ENCODE data around the gene CARD10. TPM values are rescaled to one million over a fixed set of nuclear protein-coding genes. Genes with fewer than 3 reads are reported as not detected.
A peak's percentile ranks its signal among the peaks of the same experiment; 100 is the strongest.
"Not testable (repeated sequence)": the region's sequence is repeated elsewhere in the genome, so short reads cannot be mapped to it uniquely, and the experiment has no call there.

CARD10 gene
- total RNA-seq, 4 donors from 2014 or later, result 11.6 to 24.1 (median 20.9) TPM

DNA sequence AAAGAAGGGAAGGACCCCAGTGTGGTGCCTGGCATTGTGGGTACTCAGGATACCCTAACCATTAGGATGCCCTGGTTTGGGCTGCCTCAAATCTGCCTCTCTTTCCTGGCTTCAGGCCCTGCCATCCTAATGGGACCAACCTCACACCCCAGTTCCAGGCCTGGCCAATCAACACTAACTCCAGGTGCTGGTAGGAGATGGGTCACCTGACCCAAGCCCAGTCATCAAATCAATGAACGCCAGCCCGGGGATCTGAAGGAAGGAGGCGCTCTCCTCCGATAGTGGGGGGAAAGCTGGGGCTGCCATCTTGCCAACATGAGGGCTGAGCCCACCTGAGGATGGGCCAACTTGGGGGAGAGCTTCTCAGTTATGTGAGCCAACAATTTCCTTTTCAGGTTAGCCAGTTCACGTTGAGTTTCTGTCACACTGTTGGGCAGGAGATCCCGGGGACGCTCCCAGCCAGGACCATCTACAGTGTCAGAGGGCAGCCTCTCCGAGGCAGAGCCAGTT, 45.7 kb downstream of the CARD10 start:
- Histone ChIP-seq H3K4me3 (no peak overlapping the region), H3K27me3 (peaks cover 0 to 59% (median 3%) of the 10 kb centered on the region in 4 donors), H3K27ac (no peak overlapping the region), H3K4me1 (no peaks in the 10 kb centered on the region), H3K36me3 (peaks cover 0 to 24% (median 0%) of the 10 kb centered on the region in 3 donors), H3K9me3 (no peaks in the 10 kb centered on the region)
- no peak for DNase-seq
- intact Hi-C loops (cut with DNase I), result no loop called here
- TF ChIP-seq, protein P1, sequence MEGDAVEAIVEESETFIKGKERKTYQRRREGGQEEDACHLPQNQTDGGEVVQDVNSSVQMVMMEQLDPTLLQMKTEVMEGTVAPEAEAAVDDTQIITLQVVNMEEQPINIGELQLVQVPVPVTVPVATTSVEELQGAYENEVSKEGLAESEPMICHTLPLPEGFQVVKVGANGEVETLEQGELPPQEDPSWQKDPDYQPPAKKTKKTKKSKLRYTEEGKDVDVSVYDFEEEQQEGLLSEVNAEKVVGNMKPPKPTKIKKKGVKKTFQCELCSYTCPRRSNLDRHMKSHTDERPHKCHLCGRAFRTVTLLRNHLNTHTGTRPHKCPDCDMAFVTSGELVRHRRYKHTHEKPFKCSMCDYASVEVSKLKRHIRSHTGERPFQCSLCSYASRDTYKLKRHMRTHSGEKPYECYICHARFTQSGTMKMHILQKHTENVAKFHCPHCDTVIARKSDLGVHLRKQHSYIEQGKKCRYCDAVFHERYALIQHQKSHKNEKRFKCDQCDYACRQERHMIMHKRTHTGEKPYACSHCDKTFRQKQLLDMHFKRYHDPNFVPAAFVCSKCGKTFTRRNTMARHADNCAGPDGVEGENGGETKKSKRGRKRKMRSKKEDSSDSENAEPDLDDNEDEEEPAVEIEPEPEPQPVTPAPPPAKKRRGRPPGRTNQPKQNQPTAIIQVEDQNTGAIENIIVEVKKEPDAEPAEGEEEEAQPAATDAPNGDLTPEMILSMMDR (IDR thresholded peaks at IDR 0.05), result no peak
- TF ChIP-seq POLR2A (IDR thresholded peaks at IDR 0.05), result no peak
- WGBS, 2 donors, result 64 to 67% methylated on average over 2 to 5 of the region's 8 CpGs

DNA sequence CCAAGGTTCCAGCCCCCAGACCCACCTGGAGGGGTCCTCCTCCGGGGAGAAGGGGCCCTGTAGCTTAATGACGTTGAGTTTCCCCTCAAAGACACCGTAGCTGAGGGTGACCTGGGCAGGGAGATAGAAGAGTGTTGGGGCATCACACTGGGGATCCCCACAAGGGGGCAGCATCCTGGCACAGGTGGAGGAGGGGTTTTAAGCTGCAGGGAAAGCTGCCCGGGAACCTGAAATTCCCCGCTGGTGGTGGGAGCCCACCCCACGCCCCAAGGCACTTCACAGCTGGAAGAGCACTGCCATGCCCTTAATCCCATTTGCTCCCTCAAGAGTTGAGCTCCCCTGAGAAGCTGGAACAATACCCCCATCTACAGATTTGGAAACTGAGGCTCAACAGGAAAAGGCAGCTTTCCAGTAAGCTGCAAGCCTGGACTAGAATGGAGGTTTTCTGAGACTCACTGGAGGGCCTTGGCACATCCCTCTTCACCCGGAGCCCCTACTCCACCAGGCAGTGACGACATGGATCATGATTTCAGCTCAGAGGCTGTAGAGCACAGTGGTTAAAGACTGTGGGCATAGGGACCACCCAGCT, 46.7 kb downstream of the CARD10 start:
- Histone ChIP-seq H3K27ac (no peak overlapping the region), H3K36me3 (peaks cover 0 to 15% (median 0%) of the 10 kb centered on the region in 3 donors), H3K4me1 (no peaks in the 10 kb centered on the region), H3K9me3 (no peaks in the 10 kb centered on the region), H3K4me3 (no peak overlapping the region), H3K27me3 (peaks cover 0 to 65% (median 3%) of the 10 kb centered on the region in 4 donors)
- intact Hi-C loops (cut with DNase I), result no loop called here
- WGBS, 2 donors, result 56% methylated on average over 4 of the region's 8 CpGs; no CpG with 5 or more reads in 1 of the 2 donors
- TF ChIP-seq POLR2A (IDR thresholded peaks at IDR 0.05), result no peak
- TF ChIP-seq, protein P1 (IDR thresholded peaks at IDR 0.05), result peak in 5 of 6 experiments; percentile 27 to 53 (median 32)
- no peak for DNase-seq

DNA sequence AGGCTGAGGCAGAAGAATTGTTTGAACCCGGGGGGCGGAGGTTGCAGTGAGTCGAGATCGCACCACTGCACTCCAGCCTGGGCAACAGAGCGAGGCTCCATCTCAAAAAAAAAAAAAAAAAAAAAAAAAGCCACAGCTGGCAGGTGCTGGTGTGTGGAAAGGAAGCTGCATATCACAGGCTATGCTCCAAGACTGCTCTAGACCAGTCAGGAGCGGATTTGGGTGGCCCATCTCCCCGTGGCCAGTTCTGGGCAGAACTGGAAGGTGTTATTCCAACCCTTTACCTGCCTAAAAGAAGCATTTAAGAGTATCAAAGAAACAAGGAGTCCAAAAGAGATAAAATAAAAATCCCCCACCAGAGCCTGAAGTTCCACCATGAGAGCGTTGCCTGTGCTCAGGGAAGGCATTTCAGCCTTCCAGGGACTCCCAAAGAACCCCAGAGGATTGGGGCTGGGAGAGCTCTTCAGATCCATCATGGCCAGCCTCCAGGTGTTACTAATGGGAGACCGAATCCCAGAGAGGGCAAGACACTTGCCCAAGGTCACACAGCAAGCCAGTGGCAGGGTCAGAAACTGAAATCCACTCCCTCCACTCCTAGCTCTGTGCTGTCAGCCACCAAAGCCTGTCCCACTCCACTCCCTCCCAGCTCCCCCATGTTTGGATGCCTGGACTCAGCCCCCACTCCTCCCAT, 47.3 kb downstream of the CARD10 start:
- peaks cover 0 to 65% (median 3%) of the 10 kb centered on the region in 4 donors for H3K27me3 ChIP-seq
- intact Hi-C loops (cut with DNase I), result no loop called here

DNA sequence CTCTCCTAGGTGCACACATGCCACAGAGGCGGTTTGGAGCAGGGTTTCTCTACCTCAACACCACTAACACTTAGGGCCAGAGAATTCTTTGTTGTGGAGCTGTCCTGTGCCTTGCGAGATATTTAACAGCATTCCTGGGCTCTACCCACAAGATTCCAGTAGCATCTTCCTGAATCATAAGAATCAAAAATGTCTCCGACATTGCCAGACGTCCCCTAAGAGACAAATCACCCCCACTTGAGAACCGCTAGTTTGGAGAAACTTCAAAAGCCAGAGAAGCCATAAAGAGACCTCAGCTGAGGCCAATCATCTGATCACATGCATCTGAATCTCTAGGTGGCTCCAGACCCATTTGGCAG, 49.1 kb downstream of the CARD10 start:
- intact Hi-C loops (cut with DNase I), result no loop called here
- Histone ChIP-seq H3K9me3 (no peaks in the 10 kb centered on the region), H3K27ac (no peak overlapping the region), H3K4me1 (no peaks in the 10 kb centered on the region), H3K27me3 (peaks cover 0 to 69% (median 3%) of the 10 kb centered on the region in 4 donors), H3K36me3 (peaks cover 0 to 6% (median 0%) of the 10 kb centered on the region in 3 donors), H3K4me3 (no peak overlapping the region)
- DNase-seq, result no peak
- TF ChIP-seq, protein P1 (IDR thresholded peaks at IDR 0.05), result no peak
- WGBS, 2 donors, result 83 to 86% methylated on average over 5 of the region's 5 CpGs

More for the DNA sequence above, 47.3 kb downstream of the CARD10 start:
- no peaks in the 10 kb centered on the region for H3K4me1 ChIP-seq
- H3K36me3 ChIP-seq, result peaks cover 0 to 15% (median 0%) of the 10 kb centered on the region in 3 donors
- 71 to 87% methylated on average over 5 to 7 of the region's 9 CpGs for WGBS, 2 donors
- no peak for TF ChIP-seq POLR2A (IDR thresholded peaks at IDR 0.05)
- TF ChIP-seq, protein P1 (IDR thresholded peaks at IDR 0.05), result no peak
- H3K27ac ChIP-seq, result no peak overlapping the region
- DNase-seq, result no peak
- no peak overlapping the region for H3K4me3 ChIP-seq
- H3K9me3 ChIP-seq, result no peaks in the 10 kb centered on the region

DNA sequence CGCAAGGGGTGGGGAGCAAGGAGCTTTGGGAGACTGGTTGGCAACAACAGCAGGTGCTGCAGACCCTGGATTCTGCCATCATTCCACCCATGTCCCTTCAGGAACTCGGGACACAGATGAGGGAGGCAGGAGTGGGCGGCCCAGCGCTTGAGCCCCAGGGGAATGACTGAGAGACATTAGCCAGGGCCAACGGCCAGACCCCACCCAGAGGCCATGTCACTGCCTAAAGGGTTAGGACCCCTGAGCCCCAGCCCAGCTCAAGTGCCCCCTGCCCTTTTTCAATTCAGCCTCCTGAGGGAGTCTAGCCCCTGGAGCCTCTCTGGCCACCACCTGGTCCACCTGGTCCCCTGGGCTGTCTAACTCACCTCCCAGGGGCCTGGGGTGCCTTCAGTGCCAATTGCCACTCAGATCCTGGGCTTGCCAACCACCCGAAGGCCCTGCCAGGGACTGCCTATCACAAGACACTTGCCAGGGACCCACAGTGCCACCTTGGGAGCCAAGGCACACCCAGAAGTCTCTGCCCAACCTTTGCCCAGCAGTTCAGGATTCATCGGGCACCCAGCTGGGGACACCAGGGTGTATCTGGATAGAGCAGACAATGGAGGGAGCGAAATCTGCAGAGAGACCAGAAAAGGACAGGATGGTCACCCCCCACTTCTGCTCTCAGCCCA, 49.7 kb downstream of the CARD10 start:
- no peaks in the 10 kb centered on the region for H3K4me1 ChIP-seq
- peaks cover 0 to 71% (median 3%) of the 10 kb centered on the region in 4 donors for H3K27me3 ChIP-seq
- 70 to 93% methylated on average over 2 to 3 of the region's 8 CpGs for WGBS, 2 donors
- TF ChIP-seq, protein P1 (IDR thresholded peaks at IDR 0.05), result no peak
- no peak for TF ChIP-seq POLR2A (IDR thresholded peaks at IDR 0.05)
- H3K4me3 ChIP-seq, result no peak overlapping the region
- no peak for DNase-seq
- H3K27ac ChIP-seq, result no peak overlapping the region
- no peaks in the 10 kb centered on the region for H3K9me3 ChIP-seq
- peaks cover 0 to 4% (median 0%) of the 10 kb centered on the region in 3 donors for H3K36me3 ChIP-seq
- intact Hi-C loops (cut with DNase I), result no loop called here

DNA sequence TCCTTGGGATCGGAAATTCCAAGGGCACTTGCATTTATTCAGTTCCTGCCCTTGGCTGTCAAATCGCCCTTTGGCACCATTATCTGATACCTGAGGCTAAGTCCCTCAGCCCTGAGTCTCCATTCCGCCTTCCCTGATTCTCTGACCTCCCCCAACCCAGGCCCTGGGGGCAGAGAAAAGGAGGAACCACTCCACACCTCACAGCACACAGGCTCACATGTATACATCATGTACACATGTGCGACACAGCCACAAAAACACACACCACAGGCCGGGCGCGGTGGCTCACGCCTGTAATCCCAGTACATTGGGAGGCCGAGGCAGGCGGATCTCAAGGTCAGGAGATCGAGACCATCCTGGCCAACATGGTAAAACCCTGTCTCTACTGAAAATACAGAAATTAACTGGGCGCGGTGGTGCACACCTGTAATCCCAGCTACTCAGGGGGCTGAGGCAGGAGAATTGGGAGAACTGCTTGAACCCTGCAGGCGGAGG, 51.0 kb downstream of the CARD10 start:
- intact Hi-C loops (cut with DNase I); H3K27ac ChIP-seq; H3K36me3 ChIP-seq; H3K9me3 ChIP-seq; H3K4me3 ChIP-seq; H3K4me1 ChIP-seq; DNase-seq: not testable (repeated sequence)
- 73 to 92% methylated on average over 2 to 8 of the region's 14 CpGs for WGBS, 2 donors
- peaks cover 0 to 67% (median 3%) of the 10 kb centered on the region in 4 donors for H3K27me3 ChIP-seq

Measured in esophagus squamous epithelium (tissue), 5 donors.